Endothelial cell (in vitro differentiated cells): ENCODE results near the gene FHAD1. TPM values are rescaled to one million over a fixed set of nuclear protein-coding genes. Genes with fewer than 3 reads are reported as not detected.

Source experiments
- DNase-seq: peaks from one replicate; pipeline ENCODE4 v3.0.0; 2021; ENCODE audit warnings: low spot score
- H3K27ac Mint-ChIP-seq: one replicate; pipeline ENCODE4 v1.8.0; 2021; ENCODE audit warnings: mixed read lengths, inconsistent platforms; ENCODE audit not compliant: unreplicated experiment
- H3K27me3 Mint-ChIP-seq: one replicate; pipeline ENCODE4 v1.8.0; 2021; ENCODE audit warnings: mild to moderate bottlenecking, moderate library complexity, mixed read lengths, inconsistent platforms; ENCODE audit not compliant: unreplicated experiment
- H3K36me3 Mint-ChIP-seq: one replicate; pipeline ENCODE4 v1.8.0; 2021; ENCODE audit warnings: mild to moderate bottlenecking, low read depth, mixed read lengths, inconsistent platforms; ENCODE audit not compliant: unreplicated experiment
- H3K4me1 Mint-ChIP-seq: one replicate; pipeline ENCODE4 v1.8.0; 2021; ENCODE audit warnings: mild to moderate bottlenecking, mixed read lengths, inconsistent platforms; ENCODE audit not compliant: unreplicated experiment
- H3K4me3 Mint-ChIP-seq: one replicate; pipeline ENCODE4 v1.8.0; 2021; ENCODE audit warnings: mild to moderate bottlenecking, mixed read lengths, inconsistent platforms; ENCODE audit not compliant: unreplicated experiment
- H3K9me3 Mint-ChIP-seq: one replicate; pipeline ENCODE4 v1.8.0; 2021; ENCODE audit warnings: mixed read lengths, inconsistent platforms; ENCODE audit not compliant: unreplicated experiment
- CTCF ChIP-seq: fragments of 200-600 bp; sonication (generic); IDR thresholded peaks from one replicate; pipeline ENCODE4 v1.5.0; 2021; ENCODE audit warnings: antibody characterized with exemption; ENCODE audit not compliant: unreplicated experiment
- total RNA-seq: library from RNA; stranded (reverse); fragmentation: NEBNext Ultra II Directional; extraction: Animal tissue kit (Norgen Biotek cat#: 25700); gene quantifications from one replicate; pipeline ENCODE4 v1.2.1, GENCODE V29; 2021; ENCODE audit not compliant: unreplicated experiment

The FHAD1 gene
- total RNA-seq, 1 donor from 2014 or later: 2.1 TPM

- no peak overlapping the region for H3K4me3 Mint-ChIP-seq
- TF ChIP-seq CTCF: no peak
Observed at GRCh38 chr1:15350551-15351200, 103.7 kb downstream of the FHAD1 start.

GRCh38 chr1:15351310-15351709 is 104.3 kb downstream of the FHAD1 start:
- no peak overlapping the region for H3K4me3 Mint-ChIP-seq
- no peaks in the 10 kb centered on the region for H3K36me3 Mint-ChIP-seq
- H3K9me3 Mint-ChIP-seq: no peaks in the 10 kb centered on the region
- peaks cover 5% of the 10 kb centered on the region for H3K4me1 Mint-ChIP-seq
- no peak for TF ChIP-seq CTCF
- peaks cover 2% of the 10 kb centered on the region for H3K27me3 Mint-ChIP-seq
- no peak for DNase-seq
- no peak overlapping the region for H3K27ac Mint-ChIP-seq

More at GRCh38 chr1:15350551-15351200, 103.7 kb downstream of the FHAD1 start:
- DNase-seq: no peak
- peaks cover 5% of the 10 kb centered on the region for H3K4me1 Mint-ChIP-seq
- H3K9me3 Mint-ChIP-seq: no peaks in the 10 kb centered on the region
- peaks cover 2% of the 10 kb centered on the region for H3K27me3 Mint-ChIP-seq
- no peaks in the 10 kb centered on the region for H3K36me3 Mint-ChIP-seq
- no peak overlapping the region for H3K27ac Mint-ChIP-seq

GRCh38 chr1:15352128-15352957 is 105.3 kb downstream of the FHAD1 start:
- H3K36me3 Mint-ChIP-seq: no peaks in the 10 kb centered on the region
- H3K27me3 Mint-ChIP-seq: peaks cover 2% of the 10 kb centered on the region
- H3K27ac Mint-ChIP-seq: no peak overlapping the region
- no peaks in the 10 kb centered on the region for H3K9me3 Mint-ChIP-seq
- peaks cover 5% of the 10 kb centered on the region for H3K4me1 Mint-ChIP-seq
- DNase-seq: no peak
- H3K4me3 Mint-ChIP-seq: no peak overlapping the region
- no peak for TF ChIP-seq CTCF

- H3K27ac Mint-ChIP-seq: no peak overlapping the region
- H3K4me3 Mint-ChIP-seq: no peak overlapping the region
- H3K27me3 Mint-ChIP-seq: peaks cover 2% of the 10 kb centered on the region
- no peaks in the 10 kb centered on the region for H3K9me3 Mint-ChIP-seq
- DNase-seq: no peak
- no peak for TF ChIP-seq CTCF
- H3K36me3 Mint-ChIP-seq: no peaks in the 10 kb centered on the region
- peaks cover 5% of the 10 kb centered on the region for H3K4me1 Mint-ChIP-seq
Observed at GRCh38 chr1:15353839-15354579, 107.0 kb downstream of the FHAD1 start.
